Adrenal gland (tissue), 5 donors: ENCODE measurements around the gene SSBP2.

Experiments used
- CTCF ChIP-seq, 6 experiments: fragments of 450-650 bp in 4 of 6; fragments of 200-600 bp in 2 of 6; sonication (generic) in 1 of 6; IDR thresholded peaks; 1 replicate in 5 of 6; 2 replicates in 1 of 6; pipeline versions ENCODE4 v1.5.1 to v1.8.0; 2016 to 2021; ENCODE audit warnings: antibody characterized with exemption in 6 of 6, mild to moderate bottlenecking in 2 of 6, moderate library complexity in 1 of 6
- POLR2A ChIP-seq, 2 donors: fragments of 450-650 bp; IDR thresholded peaks; one replicate each; pipeline ENCODE4 v1.6.1; 2017; ENCODE audit warnings: antibody characterized with exemption in 2 of 2, mild to moderate bottlenecking in 2 of 2, moderate library complexity in 1 of 2
- donor health status: DM: no; HTN: no; CAD: no.

GRCh38 chr5:81534441-81534840 is 216.5 kb downstream of the SSBP2 start:
- TF ChIP-seq POLR2A (IDR thresholded peaks at IDR 0.05) (no peak), CTCF (IDR thresholded peaks at IDR 0.05) (no peak)
